Fibroblast of lung (primary cell): ENCODE results near the gene HUNK.

ENCODE experiments used
- CTCF ChIP-seq, 2 donors: IDR thresholded peaks in 1 of 2; conservative IDR thresholded peaks in 1 of 2; 1 replicate in 1 of 2; 2 replicates in 1 of 2; pipeline ENCODE4 v1.5.1; 2011 to 2012; ENCODE audit warnings: low read length in 2 of 2, control low read depth in 1 of 2, inconsistent platforms in 1 of 2, low read depth in 1 of 2, mild to moderate bottlenecking in 1 of 2
- EZH2 ChIP-seq: IDR thresholded peaks from 2 replicates; pipeline ENCODE4 v1.5.1; 2012; ENCODE audit warnings: low read length, control low read depth, mild to moderate bottlenecking; ENCODE audit errors: missing control alignments

DNA sequence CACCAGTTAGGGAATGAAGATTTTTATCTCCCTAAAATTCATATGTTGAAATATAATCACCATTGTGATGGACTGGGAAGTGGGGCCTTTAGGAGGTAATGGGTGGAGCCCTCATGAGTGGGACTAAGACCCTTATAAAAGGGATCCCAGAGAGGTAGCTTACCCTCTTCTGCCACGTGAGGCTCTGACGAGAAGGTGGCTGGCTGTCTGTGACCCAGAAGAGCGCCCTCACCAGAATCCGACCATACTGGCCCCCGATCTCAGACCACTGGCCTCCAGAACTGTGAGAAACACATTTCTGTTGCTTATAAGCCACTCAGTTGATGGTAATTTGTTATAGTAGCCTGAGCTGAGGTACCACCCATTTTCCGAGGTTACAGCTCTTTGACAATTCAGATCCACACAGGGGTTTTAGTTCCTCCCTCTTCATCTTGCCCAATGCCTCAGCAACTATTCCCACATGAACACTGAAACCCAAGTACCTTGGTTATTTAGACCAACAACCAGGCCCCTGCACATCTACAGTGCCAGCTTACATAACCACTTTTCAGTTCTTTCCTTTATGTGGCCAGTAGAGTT lies 27.6 kb upstream of the HUNK start:
- TF ChIP-seq CTCF (conservative IDR thresholded peaks at IDR 0.05 in 1 of 2, IDR thresholded peaks at IDR 0.05 in 1 of 2; ENCODE audit: low read depth in 1 of 2, low read length in 2 of 2) (no peak), EZH2 (no peak)
